ENCODE data around the gene UBE2K. TPM values are rescaled to one million over a fixed set of nuclear protein-coding genes. Genes with fewer than 3 reads are reported as not detected.

Gene UBE2K
- total RNA-seq, 3 donors from 2014 or later: 82.0 to 89.0 (median 86.7) TPM

DNA sequence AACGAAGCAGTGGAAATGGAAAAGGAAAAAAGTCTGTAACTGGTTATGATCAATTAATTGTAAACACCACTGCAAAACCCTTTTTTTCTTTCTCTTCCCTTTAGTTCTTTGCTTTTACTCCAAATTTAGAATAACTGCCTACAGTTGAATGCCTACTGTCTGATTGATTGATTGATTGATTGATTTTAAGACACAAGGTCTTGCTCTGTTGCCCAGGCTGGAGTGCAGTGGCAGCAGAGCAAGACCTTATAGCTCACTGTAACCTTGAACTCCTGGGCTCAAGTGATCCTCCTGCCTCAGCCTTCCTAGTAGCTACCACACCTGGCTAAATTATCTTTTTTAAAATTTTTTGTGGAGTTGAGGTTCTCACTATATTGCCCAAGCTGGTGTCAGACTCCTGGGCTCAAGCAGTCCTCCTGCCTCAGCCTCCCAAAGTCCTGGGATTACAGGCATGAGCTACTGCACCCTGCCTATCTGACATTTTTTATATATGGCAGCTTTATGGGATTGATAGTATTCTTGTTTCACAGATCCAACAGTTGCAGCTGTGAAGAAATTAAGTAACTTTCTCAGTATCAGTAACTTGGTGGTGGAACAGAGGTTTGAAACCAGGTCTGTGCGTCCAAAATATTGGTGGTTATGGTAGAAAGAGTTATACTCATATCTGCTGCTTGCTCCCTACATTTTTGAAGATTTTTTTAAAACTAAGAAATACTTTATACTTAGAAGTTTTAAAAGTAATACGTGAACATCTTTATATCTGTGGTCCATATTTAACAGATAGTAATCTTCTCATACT is 12.4 kb downstream of the UBE2K start:
- TF ChIP-seq, protein P1, sequence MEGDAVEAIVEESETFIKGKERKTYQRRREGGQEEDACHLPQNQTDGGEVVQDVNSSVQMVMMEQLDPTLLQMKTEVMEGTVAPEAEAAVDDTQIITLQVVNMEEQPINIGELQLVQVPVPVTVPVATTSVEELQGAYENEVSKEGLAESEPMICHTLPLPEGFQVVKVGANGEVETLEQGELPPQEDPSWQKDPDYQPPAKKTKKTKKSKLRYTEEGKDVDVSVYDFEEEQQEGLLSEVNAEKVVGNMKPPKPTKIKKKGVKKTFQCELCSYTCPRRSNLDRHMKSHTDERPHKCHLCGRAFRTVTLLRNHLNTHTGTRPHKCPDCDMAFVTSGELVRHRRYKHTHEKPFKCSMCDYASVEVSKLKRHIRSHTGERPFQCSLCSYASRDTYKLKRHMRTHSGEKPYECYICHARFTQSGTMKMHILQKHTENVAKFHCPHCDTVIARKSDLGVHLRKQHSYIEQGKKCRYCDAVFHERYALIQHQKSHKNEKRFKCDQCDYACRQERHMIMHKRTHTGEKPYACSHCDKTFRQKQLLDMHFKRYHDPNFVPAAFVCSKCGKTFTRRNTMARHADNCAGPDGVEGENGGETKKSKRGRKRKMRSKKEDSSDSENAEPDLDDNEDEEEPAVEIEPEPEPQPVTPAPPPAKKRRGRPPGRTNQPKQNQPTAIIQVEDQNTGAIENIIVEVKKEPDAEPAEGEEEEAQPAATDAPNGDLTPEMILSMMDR (IDR thresholded peaks at IDR 0.05): no peak
- ATAC-seq (no peak), DNase-seq (no peak)
- H3K36me3 ChIP-seq (ENCODE audit: low read depth): no peaks in the 10 kb centered on the region
- H3K4me1 ChIP-seq (ENCODE audit: low read depth): peaks cover 12% of the 10 kb centered on the region
- no peaks in the 10 kb centered on the region for H3K9me3 ChIP-seq
- no peak overlapping the region for H3K4me3 ChIP-seq
- intact Hi-C loops (cut with DNase I, micrococcal nuclease): no loop called here

DNA sequence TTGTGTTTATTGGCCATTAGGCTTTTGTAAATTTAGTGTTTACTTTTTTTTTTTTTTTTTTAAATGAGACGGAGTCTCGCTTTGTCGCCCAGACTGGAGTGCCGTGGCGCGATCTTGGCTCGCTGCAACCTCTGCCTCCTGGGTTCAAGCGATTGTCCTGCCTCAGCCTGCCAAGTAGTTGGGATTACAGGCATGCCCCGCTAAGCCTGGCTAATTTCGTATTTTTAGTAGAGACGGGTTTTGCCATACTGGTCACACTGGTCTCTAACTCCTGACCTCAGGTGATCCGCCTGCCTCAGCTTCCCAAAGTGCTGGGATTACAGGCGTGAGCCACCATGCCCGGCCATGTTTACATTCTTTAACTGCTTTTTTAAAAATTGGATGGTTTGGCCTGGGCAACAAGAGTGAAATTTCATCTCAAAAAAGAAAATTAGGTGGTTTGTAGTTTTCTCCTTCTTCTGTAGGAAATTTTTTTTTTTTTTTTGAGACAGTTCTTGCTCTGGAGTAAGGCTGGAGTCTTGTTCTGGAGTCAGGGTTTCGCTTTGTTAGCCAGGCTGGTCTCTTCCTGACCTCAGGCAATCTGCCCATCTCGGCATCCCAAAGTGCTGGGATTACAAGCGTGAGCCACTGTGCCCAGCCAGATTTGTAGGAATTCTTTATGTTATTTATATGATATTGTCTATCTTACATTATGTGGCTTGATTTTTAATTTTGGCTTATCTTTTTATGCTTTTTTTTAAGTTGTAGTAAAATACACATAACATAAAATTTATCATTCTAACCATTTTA is 15.1 kb downstream of the UBE2K start:
- H3K4me3 ChIP-seq: no peak overlapping the region
- TF ChIP-seq, protein P1 (IDR thresholded peaks at IDR 0.05): no peak
- intact Hi-C loops (cut with DNase I, micrococcal nuclease): no loop called here
- DNase-seq: no peak
- no peak for ATAC-seq
- peaks cover 12% of the 10 kb centered on the region for H3K4me1 ChIP-seq (ENCODE audit: low read depth)
- H3K36me3 ChIP-seq (ENCODE audit: low read depth): no peaks in the 10 kb centered on the region
- no peaks in the 10 kb centered on the region for H3K9me3 ChIP-seq

DNA sequence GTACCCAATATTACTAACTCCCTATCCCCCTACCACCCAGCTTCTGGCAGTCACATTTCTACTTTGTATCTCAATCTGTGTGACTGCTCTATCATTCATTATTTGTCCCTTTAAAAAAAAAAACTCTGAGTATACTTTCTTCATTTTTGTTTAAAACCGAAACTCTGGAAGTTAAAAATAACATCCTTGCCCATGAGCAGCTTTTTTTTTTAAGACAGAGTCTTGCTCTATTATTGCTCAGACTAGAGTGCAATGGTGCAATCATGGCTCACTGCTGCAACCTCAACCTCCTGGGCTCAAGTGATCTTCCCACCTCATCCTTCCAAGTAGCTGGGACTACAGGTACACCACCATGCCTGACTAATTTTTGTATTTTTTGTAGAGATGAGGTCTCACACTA is 15.8 kb downstream of the UBE2K start:
- intact Hi-C loops (cut with DNase I, micrococcal nuclease): no loop called here
- no peak for DNase-seq
- ATAC-seq: no peak
- Histone ChIP-seq H3K4me3 (no peak overlapping the region), H3K9me3 (no peaks in the 10 kb centered on the region), H3K4me1 (ENCODE audit: low read depth) (peaks cover 14% of the 10 kb centered on the region), H3K36me3 (ENCODE audit: low read depth) (no peaks in the 10 kb centered on the region)
- TF ChIP-seq, protein P1 (IDR thresholded peaks at IDR 0.05): no peak

DNA sequence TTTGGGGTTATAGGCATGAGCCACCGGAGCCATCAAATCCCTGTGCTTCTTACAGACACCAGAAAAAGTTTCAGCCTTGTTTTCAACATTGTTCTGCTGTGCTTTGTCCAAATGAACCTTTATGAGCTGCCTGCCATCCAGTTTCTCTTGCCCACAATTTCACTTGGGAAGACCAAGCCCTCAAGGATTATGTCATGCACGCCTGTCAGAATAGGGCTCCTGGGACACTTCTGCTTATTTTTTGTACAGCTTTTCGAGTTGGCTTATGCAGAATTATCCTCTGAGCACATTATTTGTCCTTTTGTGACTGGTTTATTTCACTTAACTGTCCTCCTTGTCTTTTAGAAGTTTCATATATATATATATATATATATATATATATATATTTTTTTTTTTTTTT is 16.2 kb downstream of the UBE2K start:
- ATAC-seq (no peak), DNase-seq (no peak)
- Histone ChIP-seq H3K9me3 (no peaks in the 10 kb centered on the region), H3K4me3 (no peak overlapping the region), H3K4me1 (ENCODE audit: low read depth) (peaks cover 18% of the 10 kb centered on the region), H3K36me3 (ENCODE audit: low read depth) (no peaks in the 10 kb centered on the region)
- intact Hi-C loops (cut with DNase I, micrococcal nuclease): no loop called here
- TF ChIP-seq, protein P1 (IDR thresholded peaks at IDR 0.05): no peak

GRCh38 chr4:39715788-39716187 is 17.9 kb downstream of the UBE2K start:
- peaks cover 19% of the 10 kb centered on the region for H3K4me1 ChIP-seq (ENCODE audit: low read depth)
- ATAC-seq (no peak), DNase-seq (no peak)
- no peaks in the 10 kb centered on the region for H3K36me3 ChIP-seq (ENCODE audit: low read depth)
- no peak overlapping the region for H3K4me3 ChIP-seq
- no peaks in the 10 kb centered on the region for H3K9me3 ChIP-seq
- TF ChIP-seq, protein P1 (IDR thresholded peaks at IDR 0.05): no peak
- intact Hi-C loops (cut with DNase I, micrococcal nuclease): no loop called here

Measured in mucosa of descending colon (tissue), 3 donors.